Pancreas (tissue), 10 donors: ENCODE results near the gene CHCHD3. TPM values are rescaled to one million over a fixed set of nuclear protein-coding genes. Genes with fewer than 3 reads are reported as not detected.

Source experiments
- ATAC-seq, 4 donors: fragments of 200-7000 bp; cut with Tn5 transposase; one replicate each; pipeline versions ENCODE4 v1.8.0 to v1.9.1; 2020; ENCODE audit warnings: mild to moderate bottlenecking in 4 of 4, moderate library complexity in 4 of 4
- DNase-seq, 6 donors: peaks; one replicate each; pipeline ENCODE4 v3.0.0-alpha.2; 2020
- FAIRE-seq: peaks from 2 replicates; lab custom pipeline; 2012; peaks lifted over from hg19 to GRCh38; lab: Jason Lieb, UNC
- H3K27ac ChIP-seq, 4 donors: fragments of 200-600 bp; sonication (generic); 1 replicate in 3 of 4; 2 replicates in 1 of 4; pipeline versions ENCODE4 v1.5.0 to v1.8.0; 2020
- H3K27me3 ChIP-seq, 4 donors: fragments of 200-600 bp; one replicate each; pipeline ENCODE4 v1.8.0; 2021
- H3K36me3 ChIP-seq, 3 donors: fragments of 200-600 bp; sonication (generic) in 1 of 3; one replicate each; pipeline versions ENCODE4 v1.5.0 to v1.8.0; 2020 to 2021
- H3K4me1 ChIP-seq, 3 donors: fragments of 200-600 bp; one replicate each; pipeline ENCODE4 v1.8.0; 2021
- H3K4me3 ChIP-seq, 4 donors: fragments of 200-600 bp; sonication (generic) in 2 of 4; one replicate each; pipeline versions ENCODE4 v1.5.0 to v1.8.0; 2020 to 2021
- H3K9me3 ChIP-seq, 4 donors: fragments of 200-600 bp; one replicate each; pipeline ENCODE4 v1.8.0; 2021
- CTCF ChIP-seq, 4 donors: fragments of 200-600 bp; sonication (generic) in 3 of 4; IDR thresholded peaks; one replicate each; pipeline versions ENCODE4 v1.5.0 to v1.8.0; 2021; ENCODE audit warnings: antibody characterized with exemption in 4 of 4
- WGBS, 2 donors: extraction: QIAGEN DNeasy Blood & Tissue Kit; methylation state at CpG; one replicate each; pipeline ENCODE4 v1.1.7; 2013; 5-methylcytosine and 5-hydroxymethylcytosine counted together
- intact Hi-C, 3 donors: fragments of 100-400 bp; cut with DNase I; formaldehyde crosslinking; loops; one replicate each; pipeline versions ENCODE4 v1.11.1 to v1.14.2; 2022
- polyA plus RNA-seq, 2 donors: library from polyadenylated mRNA; stranded (reverse); fragments of 200-250 nt; gene quantifications; one replicate each; pipeline ENCODE4 v1.2.3, GENCODE V29; 2013
- total RNA-seq, 6 donors: library from RNA; stranded (reverse); fragmentation: NEBNext Ultra II Directional in 4 of 6; extraction: Animal tissue kit (Norgen Biotek cat#: 25700) in 4 of 6; gene quantifications; one replicate each; pipeline versions ENCODE4 v1.2.1 to v1.2.4, GENCODE V29; 2021 to 2023
- donor health status: healthy with polysubstance abuse.
- donor health status: DM: no; HTN: no; CAD: no; lungs with moderate emphysema.
- donor health status: DM: no; HTN: no; CAD: no.
- donor health status: control.
- donor health status: control.
- donor health status: Bipolar disorder and iron deficiency.
- donor health status: DM: yes; HTN: yes; CAD: no.
- donor health status: DM: no; HTN: no; CAD: no.
- donor health status: DM: no; HTN: no; CAD: no.
- donor health status: DM: yes; HTN: yes; CAD: no.

The CHCHD3 gene
- total and polyA plus RNA-seq, 8 donors: 7.9 to 23.2 (median 19.3) TPM

- FAIRE-seq (no peak), ATAC-seq (no peak), DNase-seq (no peak)
- Histone ChIP-seq H3K4me3 (no peak overlapping the region), H3K36me3 (no peaks in the 10 kb centered on the region), H3K9me3 (no peaks in the 10 kb centered on the region), H3K27ac (no peak overlapping the region), H3K27me3 (no peaks in the 10 kb centered on the region), H3K4me1 (no peaks in the 10 kb centered on the region)
- no peak for TF ChIP-seq CTCF (IDR thresholded peaks at IDR 0.05)
- intact Hi-C loops: no loop called here
- WGBS, 2 donors: 84 to 90% methylated on average over 3 of the region's 3 CpGs
These were observed 243.6 kb downstream of the CHCHD3 start for GRCh38 chr7:132838313-132838712.

- Histone ChIP-seq H3K9me3 (no peaks in the 10 kb centered on the region), H3K36me3 (no peaks in the 10 kb centered on the region), H3K27ac (peak overlapping the region in 1 of 4 donors; percentile 33), H3K4me1 (no peaks in the 10 kb centered on the region), H3K27me3 (no peaks in the 10 kb centered on the region), H3K4me3 (no peak overlapping the region)
- no peak for DNase-seq
- intact Hi-C loops: no loop called here
- TF ChIP-seq CTCF (IDR thresholded peaks at IDR 0.05): no peak
- FAIRE-seq: no peak
- WGBS, 2 donors: 44 to 51% methylated on average over 3 of the region's 3 CpGs
- ATAC-seq: peak in 2 of 4 donors; percentile 56 to 68
These were observed 244.4 kb downstream of the CHCHD3 start for GRCh38 chr7:132837529-132837928.

- DNase-seq (no peak), ATAC-seq (no peak), FAIRE-seq (no peak)
- Histone ChIP-seq H3K4me1 (no peaks in the 10 kb centered on the region), H3K27ac (no peak overlapping the region), H3K4me3 (no peak overlapping the region), H3K9me3 (no peaks in the 10 kb centered on the region), H3K27me3 (no peaks in the 10 kb centered on the region), H3K36me3 (no peaks in the 10 kb centered on the region)
- 95 to 97% methylated on average over 1 of the region's 1 CpG for WGBS, 2 donors
- intact Hi-C loops: no loop called here
- TF ChIP-seq CTCF (IDR thresholded peaks at IDR 0.05): no peak
These were observed 245.1 kb downstream of the CHCHD3 start for GRCh38 chr7:132836746-132837145.

DNA sequence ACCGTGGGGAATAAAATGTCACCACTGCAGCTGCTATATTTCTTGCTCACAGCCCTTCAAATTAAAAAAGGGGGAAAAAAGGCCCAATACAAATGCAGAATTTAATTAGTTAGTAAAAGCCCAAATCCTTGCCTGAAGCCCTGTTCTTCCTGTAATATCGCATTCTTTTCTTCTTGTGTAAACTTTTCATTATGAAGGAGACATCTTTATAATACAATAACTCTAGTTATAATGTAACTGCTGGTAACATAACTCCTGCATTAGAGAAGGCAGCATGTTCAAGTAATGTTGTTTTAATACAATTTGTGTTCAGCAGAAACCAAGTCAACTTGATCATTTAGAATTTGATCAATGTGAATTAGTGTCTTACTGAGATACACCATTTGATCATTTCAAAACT, 250.9 kb downstream of the CHCHD3 start:
- 50 to 51% methylated on average over 2 of the region's 2 CpGs for WGBS, 2 donors
- Histone ChIP-seq H3K27ac (no peak overlapping the region), H3K4me1 (peaks cover 0 to 11% (median 4%) of the 10 kb centered on the region in 3 donors), H3K9me3 (no peaks in the 10 kb centered on the region), H3K27me3 (no peaks in the 10 kb centered on the region), H3K36me3 (no peaks in the 10 kb centered on the region), H3K4me3 (no peak overlapping the region)
- no peak for TF ChIP-seq CTCF (IDR thresholded peaks at IDR 0.05)
- intact Hi-C loops: no loop called here
- ATAC-seq (peak in 2 of 4 donors; percentile 41 to 55), FAIRE-seq (no peak), DNase-seq (no peak)

DNA sequence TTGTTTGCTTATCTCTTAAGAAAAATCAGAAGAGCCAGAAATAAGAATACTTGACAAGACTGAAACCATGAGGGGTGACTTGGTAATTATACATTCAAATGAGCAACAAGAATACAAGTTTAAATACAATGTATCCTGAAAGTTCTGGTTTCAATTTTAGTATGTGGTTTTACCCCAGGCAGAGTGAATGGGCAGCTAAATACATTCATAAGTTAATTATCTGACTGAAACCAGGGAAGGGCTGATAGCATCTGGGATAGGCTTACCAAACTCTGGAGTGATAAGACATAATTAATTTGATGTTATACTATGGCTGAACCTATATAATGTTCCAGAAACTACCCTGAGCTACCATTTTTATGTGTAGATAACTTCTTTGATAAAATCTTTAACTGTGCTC, 253.4 kb downstream of the CHCHD3 start:
- H3K9me3 ChIP-seq: no peaks in the 10 kb centered on the region

More for the DNA sequence above, 253.4 kb downstream of the CHCHD3 start:
- FAIRE-seq (no peak), ATAC-seq (no peak), DNase-seq (no peak)
- intact Hi-C loops: no loop called here
- Histone ChIP-seq H3K4me3 (no peak overlapping the region), H3K27me3 (no peaks in the 10 kb centered on the region), H3K27ac (no peak overlapping the region), H3K4me1 (peaks cover 0 to 11% (median 4%) of the 10 kb centered on the region in 3 donors), H3K36me3 (no peaks in the 10 kb centered on the region)
- TF ChIP-seq CTCF (IDR thresholded peaks at IDR 0.05): no peak
